Measurements from ENCODE around the gene RRAGD.

DNA sequence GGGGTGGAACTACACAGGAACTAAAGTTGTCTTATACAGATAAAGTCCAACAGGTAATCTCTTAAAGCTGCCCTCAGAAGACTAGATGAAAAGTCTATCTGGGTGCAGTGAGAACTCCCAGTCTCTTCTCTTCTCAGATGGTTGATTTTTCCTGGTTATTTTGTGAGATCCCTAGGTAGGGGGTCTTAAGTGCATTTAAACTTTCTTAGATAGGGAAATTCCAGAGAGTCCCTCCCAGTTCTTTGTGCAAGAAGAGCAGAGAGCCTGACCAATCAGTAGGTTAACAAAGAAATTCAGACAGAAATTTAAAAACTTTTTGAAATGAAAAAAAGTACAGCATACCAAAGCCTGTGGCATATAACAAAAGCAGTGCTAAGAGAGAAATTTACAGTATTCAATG lies 95.0 kb downstream of the RRAGD start:
- TF ChIP-seq JUND (IDR thresholded peaks at IDR 0.05) (no peak), TAF1 (conservative IDR thresholded peaks at IDR 0.05) (no peak), HNF4A (conservative IDR thresholded peaks at IDR 0.05) (no peak), FOXA1 (IDR thresholded peaks at IDR 0.05) (no peak), RAD21 (IDR thresholded peaks at IDR 0.05) (no peak)
- TF ChIP-seq, protein P1, sequence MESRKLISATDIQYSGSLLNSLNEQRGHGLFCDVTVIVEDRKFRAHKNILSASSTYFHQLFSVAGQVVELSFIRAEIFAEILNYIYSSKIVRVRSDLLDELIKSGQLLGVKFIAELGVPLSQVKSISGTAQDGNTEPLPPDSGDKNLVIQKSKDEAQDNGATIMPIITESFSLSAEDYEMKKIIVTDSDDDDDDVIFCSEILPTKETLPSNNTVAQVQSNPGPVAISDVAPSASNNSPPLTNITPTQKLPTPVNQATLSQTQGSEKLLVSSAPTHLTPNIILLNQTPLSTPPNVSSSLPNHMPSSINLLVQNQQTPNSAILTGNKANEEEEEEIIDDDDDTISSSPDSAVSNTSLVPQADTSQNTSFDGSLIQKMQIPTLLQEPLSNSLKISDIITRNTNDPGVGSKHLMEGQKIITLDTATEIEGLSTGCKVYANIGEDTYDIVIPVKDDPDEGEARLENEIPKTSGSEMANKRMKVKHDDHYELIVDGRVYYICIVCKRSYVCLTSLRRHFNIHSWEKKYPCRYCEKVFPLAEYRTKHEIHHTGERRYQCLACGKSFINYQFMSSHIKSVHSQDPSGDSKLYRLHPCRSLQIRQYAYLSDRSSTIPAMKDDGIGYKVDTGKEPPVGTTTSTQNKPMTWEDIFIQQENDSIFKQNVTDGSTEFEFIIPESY (IDR thresholded peaks at IDR 0.05): no peak
- TF ChIP-seq, protein P2, sequence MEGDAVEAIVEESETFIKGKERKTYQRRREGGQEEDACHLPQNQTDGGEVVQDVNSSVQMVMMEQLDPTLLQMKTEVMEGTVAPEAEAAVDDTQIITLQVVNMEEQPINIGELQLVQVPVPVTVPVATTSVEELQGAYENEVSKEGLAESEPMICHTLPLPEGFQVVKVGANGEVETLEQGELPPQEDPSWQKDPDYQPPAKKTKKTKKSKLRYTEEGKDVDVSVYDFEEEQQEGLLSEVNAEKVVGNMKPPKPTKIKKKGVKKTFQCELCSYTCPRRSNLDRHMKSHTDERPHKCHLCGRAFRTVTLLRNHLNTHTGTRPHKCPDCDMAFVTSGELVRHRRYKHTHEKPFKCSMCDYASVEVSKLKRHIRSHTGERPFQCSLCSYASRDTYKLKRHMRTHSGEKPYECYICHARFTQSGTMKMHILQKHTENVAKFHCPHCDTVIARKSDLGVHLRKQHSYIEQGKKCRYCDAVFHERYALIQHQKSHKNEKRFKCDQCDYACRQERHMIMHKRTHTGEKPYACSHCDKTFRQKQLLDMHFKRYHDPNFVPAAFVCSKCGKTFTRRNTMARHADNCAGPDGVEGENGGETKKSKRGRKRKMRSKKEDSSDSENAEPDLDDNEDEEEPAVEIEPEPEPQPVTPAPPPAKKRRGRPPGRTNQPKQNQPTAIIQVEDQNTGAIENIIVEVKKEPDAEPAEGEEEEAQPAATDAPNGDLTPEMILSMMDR (IDR thresholded peaks at IDR 0.05; ENCODE audit: low read depth, low read length, missing input control): no peak
- TF ChIP-seq, protein P3, sequence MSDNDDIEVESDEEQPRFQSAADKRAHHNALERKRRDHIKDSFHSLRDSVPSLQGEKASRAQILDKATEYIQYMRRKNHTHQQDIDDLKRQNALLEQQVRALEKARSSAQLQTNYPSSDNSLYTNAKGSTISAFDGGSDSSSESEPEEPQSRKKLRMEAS (IDR thresholded peaks at IDR 0.05): no peak

Measured in liver (tissue), 3 donors.